GM12872 (cell line): Measurements from ENCODE around the gene SPRED3.

ENCODE experiments used
- CTCF ChIP-seq: IDR thresholded peaks from 3 replicates; pipeline ENCODE4 v1.5.1; 2011; ENCODE audit warnings: low read depth, mild to moderate bottlenecking, low read length, moderate library complexity; ENCODE audit not compliant: insufficient read depth

Gene SPRED3

GRCh38 chr19:38384209-38385027 lies 4.1 kb upstream of the SPRED3 start:
- 0 out of 3 replicates have a peak, but pooled peaks have one; percentile 13 for TF ChIP-seq CTCF

GRCh38 chr19:38385057-38385803 lies 3.3 kb upstream of the SPRED3 start:
- no peak for TF ChIP-seq CTCF

GRCh38 chr19:38385804-38386257 lies 2.7 kb upstream of the SPRED3 start:
- TF ChIP-seq CTCF = no peak

- no peak for TF ChIP-seq CTCF
Observed at GRCh38 chr19:38386300-38386970, 2.1 kb upstream of the SPRED3 start.

- TF ChIP-seq CTCF = no peak
Observed at GRCh38 chr19:38386971-38387549, 1.4 kb upstream of the SPRED3 start.

GRCh38 chr19:38387550-38388348 lies 748 bp upstream of the SPRED3 start, which contains the start of gene GGN:
Gene GGN (minus strand): TSS chr19:38388034. CDS start chr19:38387261, 773 bp downstream.
- TF ChIP-seq CTCF = no peak
